Uterus (tissue), 2 donors: Measurements from ENCODE around the gene FBLN5.

ENCODE experiments used
- POLR2A ChIP-seq, 2 donors: fragments of 450-650 bp; IDR thresholded peaks; one replicate each; pipeline ENCODE4 v1.6.1; 2016; ENCODE audit warnings: antibody characterized with exemption in 2 of 2, mild to moderate bottlenecking in 1 of 2, moderate library complexity in 1 of 2
- TF ChIP-seq, protein P1 (sequence below), 4 experiments: fragments of 200-600 bp in 2 of 4; fragments of 450-650 bp in 2 of 4; sonication (generic) in 2 of 4; IDR thresholded peaks; one replicate each; pipeline ENCODE4 v1.5.1; 2016 to 2019; ENCODE audit warnings: antibody characterized with exemption in 4 of 4, mild to moderate bottlenecking in 2 of 4, moderate library complexity in 1 of 4

DNA sequence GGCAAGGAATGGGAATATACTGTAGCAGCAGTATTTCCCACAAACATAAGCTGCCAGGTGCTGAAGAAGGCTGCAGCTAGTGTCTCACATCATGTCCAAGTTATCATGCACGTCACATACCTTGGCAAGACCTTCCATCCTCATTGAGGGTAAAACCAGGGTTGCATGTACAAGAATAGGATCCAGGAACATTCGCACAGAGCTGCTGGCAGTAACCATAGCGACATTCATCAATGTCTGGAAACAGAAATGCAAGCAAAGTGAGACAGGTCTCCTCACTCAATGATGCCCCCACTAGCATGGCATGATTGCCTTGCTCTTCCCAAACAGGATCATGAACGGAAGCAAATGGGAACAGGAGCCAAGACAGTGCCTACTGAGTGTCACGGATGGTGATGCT lies 56.4 kb downstream of the FBLN5 start:
- TF ChIP-seq, protein P1, sequence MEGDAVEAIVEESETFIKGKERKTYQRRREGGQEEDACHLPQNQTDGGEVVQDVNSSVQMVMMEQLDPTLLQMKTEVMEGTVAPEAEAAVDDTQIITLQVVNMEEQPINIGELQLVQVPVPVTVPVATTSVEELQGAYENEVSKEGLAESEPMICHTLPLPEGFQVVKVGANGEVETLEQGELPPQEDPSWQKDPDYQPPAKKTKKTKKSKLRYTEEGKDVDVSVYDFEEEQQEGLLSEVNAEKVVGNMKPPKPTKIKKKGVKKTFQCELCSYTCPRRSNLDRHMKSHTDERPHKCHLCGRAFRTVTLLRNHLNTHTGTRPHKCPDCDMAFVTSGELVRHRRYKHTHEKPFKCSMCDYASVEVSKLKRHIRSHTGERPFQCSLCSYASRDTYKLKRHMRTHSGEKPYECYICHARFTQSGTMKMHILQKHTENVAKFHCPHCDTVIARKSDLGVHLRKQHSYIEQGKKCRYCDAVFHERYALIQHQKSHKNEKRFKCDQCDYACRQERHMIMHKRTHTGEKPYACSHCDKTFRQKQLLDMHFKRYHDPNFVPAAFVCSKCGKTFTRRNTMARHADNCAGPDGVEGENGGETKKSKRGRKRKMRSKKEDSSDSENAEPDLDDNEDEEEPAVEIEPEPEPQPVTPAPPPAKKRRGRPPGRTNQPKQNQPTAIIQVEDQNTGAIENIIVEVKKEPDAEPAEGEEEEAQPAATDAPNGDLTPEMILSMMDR (IDR thresholded peaks at IDR 0.05): no peak
- TF ChIP-seq POLR2A (IDR thresholded peaks at IDR 0.05): no peak
